Activated T-cell treated with anti-CD3 and anti-CD28 coated beads for 4 hours (primary cell): ENCODE measurements around the gene CFD.
"Not testable (repeated sequence)": the region's sequence is repeated elsewhere in the genome, so short reads cannot be mapped to it uniquely, and the experiment has no call there.

Source experiments
- DNase-seq: peaks from one replicate; pipeline ENCODE4 v3.0.0-alpha.2; 2020

CFD gene

DNA sequence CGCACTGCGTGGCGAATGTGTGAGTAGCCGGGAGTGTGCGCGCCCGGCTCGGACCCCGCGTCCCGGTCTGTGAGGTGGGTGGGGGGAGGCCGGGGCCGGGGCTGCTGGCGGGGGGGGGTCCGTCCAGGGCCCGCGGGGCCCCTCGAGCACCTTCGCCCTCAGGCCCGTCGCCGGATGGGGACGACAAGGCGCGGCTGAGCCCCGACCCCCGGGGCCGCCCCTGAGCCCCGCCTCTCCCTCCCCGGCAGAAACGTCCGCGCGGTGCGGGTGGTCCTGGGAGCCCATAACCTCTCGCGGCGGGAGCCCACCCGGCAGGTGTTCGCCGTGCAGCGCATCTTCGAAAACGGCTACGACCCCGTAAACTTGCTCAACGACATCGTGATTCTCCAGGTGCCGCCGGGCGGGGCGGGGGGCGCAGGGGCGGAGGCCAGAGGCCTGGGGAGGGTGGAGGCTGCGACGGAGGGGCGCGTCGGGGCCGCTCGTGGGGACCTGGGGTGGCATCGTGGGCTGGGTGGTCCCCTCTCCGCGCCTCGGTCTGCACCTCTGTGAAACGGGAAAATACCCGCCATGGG is 6.4 kb upstream of the CFD start:
- DNase-seq, result no peak

- DNase-seq, result not testable (repeated sequence)
Measured at GRCh38 chr19:853614-854220, 5.7 kb upstream of the CFD start.

- DNase-seq, result no peak
Measured at GRCh38 chr19:854549-854948, 4.9 kb upstream of the CFD start.

GRCh38 chr19:855142-855541 is 4.3 kb upstream of the CFD start:
- no peak for DNase-seq

GRCh38 chr19:855566-856120 is 3.8 kb upstream of the CFD start:
- DNase-seq, result no peak

DNA sequence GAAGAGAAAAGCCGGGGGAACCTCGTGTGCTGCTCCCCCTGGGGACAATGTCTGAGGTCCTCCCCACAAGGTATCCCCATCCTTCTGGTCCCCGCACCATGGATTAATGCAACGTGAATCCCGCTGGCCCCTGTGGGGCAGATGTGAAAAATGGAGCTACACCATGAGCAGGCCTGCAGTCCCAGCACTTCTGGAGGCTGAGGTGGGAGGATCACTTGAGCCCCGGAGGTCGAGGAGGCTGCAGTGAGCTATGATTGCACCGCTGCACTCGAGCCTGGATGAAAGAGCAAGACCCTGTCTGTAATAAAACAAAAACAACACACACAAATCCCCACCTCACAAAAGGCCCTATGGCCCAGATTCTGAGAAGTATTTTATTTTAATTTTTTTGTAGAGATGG is 1.2 kb upstream of the CFD start:
- no peak for DNase-seq

- DNase-seq, result no peak
Measured at GRCh38 chr19:861141-861755, 1.8 kb downstream of the CFD start.

GRCh38 chr19:861756-862580 is 2.5 kb downstream of the CFD start:
- DNase-seq, result peak; percentile 63

DNA sequence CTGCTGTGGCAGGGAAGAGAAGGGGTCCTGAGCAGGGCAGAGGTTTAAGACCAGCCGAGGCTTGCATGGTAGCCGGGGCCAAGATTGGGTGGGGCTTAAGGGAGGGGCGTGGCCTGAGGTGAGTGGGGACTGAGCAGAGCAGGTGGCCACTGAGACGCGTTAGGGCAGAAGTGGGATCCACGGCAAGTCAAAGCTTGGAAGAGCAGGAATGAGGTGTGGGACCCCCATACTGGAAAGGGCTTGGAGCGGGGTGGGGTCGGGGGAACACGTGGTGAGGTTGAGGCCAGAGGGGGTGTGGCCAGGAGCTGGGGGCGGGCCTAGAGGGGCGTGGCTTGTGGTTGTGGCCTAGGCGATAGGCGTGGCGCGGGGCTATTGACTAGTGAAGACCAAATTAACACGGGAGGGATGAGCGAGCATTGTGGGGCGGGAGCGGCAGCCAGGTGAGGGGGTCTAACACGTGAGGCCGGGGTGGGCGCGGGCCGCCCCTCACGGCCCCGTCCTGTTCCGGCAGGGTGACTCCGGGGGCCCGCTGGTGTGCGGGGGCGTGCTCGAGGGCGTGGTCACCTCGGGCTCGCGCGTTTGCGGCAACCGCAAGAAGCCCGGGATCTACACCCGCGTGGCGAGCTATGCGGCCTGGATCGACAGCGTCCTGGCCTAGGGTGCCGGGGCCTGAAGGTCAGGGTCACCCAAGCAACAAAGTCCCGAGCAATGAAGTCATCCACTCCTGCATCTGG is 3.3 kb downstream of the CFD start:
- peak; percentile 70 for DNase-seq

DNA sequence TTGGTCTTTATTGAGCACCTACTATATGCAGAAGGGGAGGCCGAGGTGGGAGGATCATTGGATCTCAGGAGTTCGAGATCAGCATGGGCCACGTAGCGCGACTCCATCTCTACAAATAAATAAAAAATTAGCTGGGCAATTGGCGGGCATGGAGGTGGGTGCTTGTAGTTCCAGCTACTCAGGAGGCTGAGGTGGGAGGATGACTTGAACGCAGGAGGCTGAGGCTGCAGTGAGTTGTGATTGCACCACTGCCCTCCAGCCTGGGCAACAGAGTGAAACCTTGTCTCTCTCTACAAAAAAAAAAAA is 3.8 kb downstream of the CFD start:
- DNase-seq, result no peak

GRCh38 chr19:866769-867300 is 7.4 kb downstream of the CFD start:
- DNase-seq, result no peak

- no peak for DNase-seq
Measured at GRCh38 chr19:867301-867793, 7.9 kb downstream of the CFD start.

DNA sequence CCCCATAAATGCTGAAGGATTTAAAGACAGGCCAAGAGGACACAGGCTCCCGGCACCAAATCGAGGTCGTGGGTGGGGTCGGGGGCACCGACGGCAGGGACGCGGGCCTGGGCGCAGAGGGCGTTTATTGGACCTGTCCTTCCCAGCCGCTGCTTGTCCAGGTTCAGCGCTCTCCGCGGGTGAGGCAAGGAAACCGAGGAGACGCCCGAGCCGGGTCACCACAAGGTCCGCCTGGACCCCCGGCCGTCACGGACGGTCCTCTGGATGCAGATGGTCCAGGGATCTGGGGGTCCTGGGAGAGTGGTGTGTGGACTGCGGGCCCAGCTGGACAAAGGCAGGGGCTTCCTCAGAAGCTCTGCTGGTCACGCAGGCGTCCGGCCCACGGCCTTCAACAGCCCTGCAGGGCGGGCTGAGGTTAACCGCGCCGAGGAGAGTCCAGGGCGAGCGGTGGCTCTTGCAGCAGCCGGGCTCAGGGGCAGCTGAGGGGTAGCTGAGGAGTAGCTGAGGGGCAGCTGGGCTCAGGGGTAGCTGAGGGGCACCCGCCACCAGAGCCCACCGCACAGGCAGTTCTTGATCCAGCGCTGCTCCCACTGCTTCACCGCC is 8.5 kb downstream of the CFD start:
- DNase-seq, result no peak

- no peak for DNase-seq
Measured at GRCh38 chr19:868458-869244, 9.2 kb downstream of the CFD start.

DNA sequence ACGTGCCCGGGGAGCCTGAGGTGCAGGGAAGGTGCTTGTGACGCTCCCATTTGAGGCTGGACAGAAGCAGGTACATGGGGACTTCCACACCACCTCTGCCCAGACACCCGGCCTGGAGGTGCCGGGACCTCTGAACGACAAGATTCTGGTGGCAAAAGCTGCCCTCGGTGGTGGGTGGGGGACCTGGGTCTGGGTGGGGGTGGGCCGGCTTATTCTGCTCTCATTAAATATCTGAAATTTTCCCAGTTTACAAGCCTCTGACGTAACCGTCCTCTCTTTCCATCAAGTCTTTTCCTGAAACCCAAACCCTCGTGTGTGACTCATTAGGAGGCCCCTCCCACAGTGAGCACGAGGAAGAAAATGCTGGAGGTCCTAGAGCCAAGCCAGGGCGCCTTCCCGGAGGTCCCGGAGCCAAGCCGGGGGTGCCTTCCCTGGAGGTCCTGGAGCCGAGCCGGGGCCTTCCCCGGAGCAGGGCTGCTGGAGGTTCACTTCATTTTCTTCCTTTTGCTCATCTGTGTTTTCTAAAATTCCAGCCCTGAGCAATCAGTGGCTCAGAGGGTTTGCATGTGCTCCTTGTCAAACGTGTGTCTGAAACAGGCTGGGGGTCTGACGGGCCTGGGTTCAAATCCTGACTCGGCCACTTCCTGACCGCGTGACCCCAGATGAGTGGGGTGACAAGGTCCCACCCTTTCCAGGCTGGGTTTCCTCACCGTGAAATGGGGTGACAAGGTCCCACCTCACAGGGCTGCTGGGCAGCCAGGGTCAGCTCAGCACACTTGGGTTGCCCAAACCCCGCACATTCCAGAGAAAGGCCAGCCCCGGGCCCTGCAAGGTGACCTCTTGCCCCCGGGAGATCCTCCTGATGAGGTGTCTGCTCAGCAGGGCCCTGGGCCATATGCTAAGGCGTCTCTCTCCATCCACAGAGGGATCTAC is 10.0 kb downstream of the CFD start:
- DNase-seq, result no peak

DNA sequence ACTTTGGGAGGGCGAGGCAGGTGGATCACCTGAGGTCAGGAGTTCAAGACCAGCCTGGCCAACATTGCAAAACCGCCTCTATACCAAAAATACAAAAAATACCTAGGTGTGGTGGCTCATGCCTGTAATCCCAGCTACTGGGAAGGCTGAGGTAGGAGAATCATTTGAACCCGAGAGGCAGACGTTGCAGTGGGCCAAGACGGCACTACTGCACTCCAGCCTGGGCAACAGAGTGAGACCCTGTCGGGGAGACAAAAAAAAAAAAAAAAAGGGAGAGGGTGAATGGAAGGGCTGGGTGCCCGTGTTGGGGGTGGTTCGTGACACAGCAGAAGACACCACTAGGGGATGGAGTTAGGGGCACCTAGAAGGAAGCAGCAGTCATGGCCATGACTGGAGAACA is 10.8 kb downstream of the CFD start:
- DNase-seq, result no peak

DNA sequence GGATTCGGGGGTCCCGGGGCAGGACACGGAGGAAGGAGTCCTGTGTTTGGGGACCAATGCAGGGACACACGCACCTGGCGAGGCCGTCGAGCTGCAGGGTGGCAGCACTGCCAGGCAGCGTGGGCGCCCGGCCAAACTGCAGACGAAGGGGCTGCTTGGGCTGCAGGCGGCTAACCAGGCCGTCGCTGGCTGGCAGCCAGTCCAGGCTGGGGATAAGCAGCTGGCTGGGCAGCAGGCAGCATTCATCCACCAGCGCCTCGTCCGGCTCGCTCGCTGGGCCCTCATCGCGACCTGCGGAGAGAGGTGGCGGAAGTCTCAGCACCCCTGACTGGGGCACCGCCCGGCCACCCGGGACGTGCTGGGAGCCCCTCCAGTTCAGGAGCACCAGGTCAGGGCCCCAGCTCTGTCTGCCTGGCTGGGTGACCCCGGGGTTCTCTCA is 11.5 kb downstream of the CFD start:
- no peak for DNase-seq

DNA sequence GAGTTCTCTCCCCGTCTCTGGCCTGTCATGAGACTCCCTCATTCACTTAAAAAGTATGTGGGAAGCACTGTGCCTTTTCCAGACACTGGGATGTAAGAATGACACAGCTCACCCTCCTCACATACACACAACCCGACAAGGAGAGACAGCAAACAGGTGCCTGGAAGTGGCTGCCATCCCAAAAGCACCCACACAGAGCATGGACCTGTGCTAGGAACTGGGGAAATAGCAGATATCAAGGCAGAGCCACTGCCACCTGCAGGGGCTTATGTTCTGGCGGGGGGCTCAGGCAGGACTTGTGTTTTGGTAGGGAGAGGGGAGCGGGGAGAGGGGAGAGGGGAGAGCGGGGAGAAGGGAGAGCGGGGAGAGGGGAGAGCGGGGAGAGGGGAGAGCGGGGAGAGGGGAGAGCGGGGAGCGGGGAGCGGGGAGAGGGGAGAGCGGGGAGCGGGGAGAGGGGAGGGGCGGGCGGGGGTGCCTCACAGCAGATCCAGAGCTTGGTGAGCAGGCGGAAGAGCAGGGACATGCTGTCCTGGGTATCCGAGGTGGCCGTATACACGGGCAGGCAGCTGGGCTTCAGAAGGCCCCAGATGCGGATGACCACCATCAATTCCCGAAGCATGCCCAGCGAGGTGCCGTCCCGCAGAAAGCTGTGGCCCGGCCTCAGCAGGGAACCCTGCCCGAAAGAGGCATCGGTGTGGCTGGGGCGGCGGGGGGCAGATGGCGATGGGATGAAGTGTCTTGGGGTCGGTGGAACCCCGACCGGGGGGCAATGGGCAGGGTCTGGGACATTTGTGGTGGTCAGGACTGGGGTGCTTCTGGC is 12.2 kb downstream of the CFD start:
- no peak for DNase-seq
